Measurements from ENCODE around the gene CACNA2D4. TPM values are rescaled to one million over a fixed set of nuclear protein-coding genes. Genes with fewer than 3 reads are reported as not detected.

Gene CACNA2D4
- total and polyA plus RNA-seq, 2 of the 13 experiments (the other 11 are each of a cell fraction or from before 2014, with no cell fraction given), result 14.2 to 136 TPM

GRCh38 chr12:1933342-1934051 lies 15.0 kb upstream of the CACNA2D4 start (continued):
- TF ChIP-seq ZSCAN12 (CRISPR knock-in tag; IDR thresholded peaks at IDR 0.05) (no peak), ARNT2 (CRISPR knock-in tag; IDR thresholded peaks at IDR 0.05; ENCODE audit: low read depth) (0 out of 2 replicates have a peak, but pooled peaks have one; percentile 29), RAD21 (CRISPR knock-in tag; IDR thresholded peaks at IDR 0.05) (peak; percentile 26; the same call in 1 of the 2 replicates), ZFP91 (CRISPR knock-in tag; IDR thresholded peaks at IDR 0.05; ENCODE audit: borderline replicate concordance) (peak; percentile 32; the same call in 1 of the 2 replicates)

GRCh38 chr12:1932264-1932777 lies 13.9 kb upstream of the CACNA2D4 start:
- Histone ChIP-seq H3K79me2 (ENCODE audit: insufficient read depth, low read length) (no peaks in the 10 kb centered on the region), H3K27ac (ENCODE audit: extremely low read length, insufficient read depth, low read length) (no peak overlapping the region), H3K27me3 (ENCODE audit: control insufficient read depth in 1 of 2, insufficient read depth in 2 of 2, low read length in 2 of 2) (peaks cover 0 to 27% of the 10 kb centered on the region in 2 experiments; a peak in 4 of 5 replicates), H3K4me2 (ENCODE audit: low read depth, low read length) (no peak overlapping the region), H3K9me3 (ENCODE audit: low read length) (no peaks in the 10 kb centered on the region), H2AFZ (ENCODE audit: low read length) (no peak overlapping the region), H3K9ac (ENCODE audit: insufficient read depth, low read depth, low read length) (no peak overlapping the region), H3K36me3 (replicated peaks in 1 of 2; ENCODE audit: control insufficient read depth in 1 of 2, insufficient read depth in 2 of 2, low read length in 2 of 2) (no peaks in the 10 kb centered on the region; a peak in 1 of 5 replicates), H4K20me1 (ENCODE audit: insufficient read depth, low read length) (no peaks in the 10 kb centered on the region), H3K4me3 (replicated peaks in 1 of 3; ENCODE audit: insufficient read depth in 1 of 3, low read depth in 2 of 3, low read length in 3 of 3) (no peak overlapping the region), H3K4me1 (ENCODE audit: insufficient read depth, low read length) (no peaks in the 10 kb centered on the region; the same call in 1 of the 2 replicates)
- no TSS peak for BruUV-seq (replicated peaks)
- in situ Hi-C loops (cut with HindIII; ENCODE audit: extremely low pct_ligation_motif_present, low pct_unique_long_range_greater_than_20kb) (no loop called here), intact Hi-C loops (cut with micrococcal nuclease; ENCODE audit: unreplicated experiment) (no loop called here)
- FAIRE-seq (no peak), ATAC-seq (no peak), DNase-seq (ENCODE audit: low spot score) (no peak)
- POLR2A ChIA-PET, result no interaction called here
- TF ChIP-seq, protein P1, sequence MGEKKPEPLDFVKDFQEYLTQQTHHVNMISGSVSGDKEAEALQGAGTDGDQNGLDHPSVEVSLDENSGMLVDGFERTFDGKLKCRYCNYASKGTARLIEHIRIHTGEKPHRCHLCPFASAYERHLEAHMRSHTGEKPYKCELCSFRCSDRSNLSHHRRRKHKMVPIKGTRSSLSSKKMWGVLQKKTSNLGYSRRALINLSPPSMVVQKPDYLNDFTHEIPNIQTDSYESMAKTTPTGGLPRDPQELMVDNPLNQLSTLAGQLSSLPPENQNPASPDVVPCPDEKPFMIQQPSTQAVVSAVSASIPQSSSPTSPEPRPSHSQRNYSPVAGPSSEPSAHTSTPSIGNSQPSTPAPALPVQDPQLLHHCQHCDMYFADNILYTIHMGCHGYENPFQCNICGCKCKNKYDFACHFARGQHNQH (CRISPR knock-in tag; IDR thresholded peaks at IDR 0.05), result no peak
- TF ChIP-seq SMC3 (IDR thresholded peaks at IDR 0.05; ENCODE audit: low read length) (no peak), ZNF674 (CRISPR knock-in tag; IDR thresholded peaks at IDR 0.05; ENCODE audit: low read depth) (no peak), GATAD2A (CRISPR knock-in tag; IDR thresholded peaks at IDR 0.05) (no peak), MIER3 (CRISPR knock-in tag; IDR thresholded peaks at IDR 0.05; ENCODE audit: borderline replicate concordance) (no peak), CBX5 (CRISPR knock-in tag; IDR thresholded peaks at IDR 0.05; ENCODE audit: borderline replicate concordance) (no peak), ONECUT2 (CRISPR knock-in tag; IDR thresholded peaks at IDR 0.05) (no peak), ZNF446 (CRISPR knock-in tag; IDR thresholded peaks at IDR 0.05) (no peak)
- CTCF ChIA-PET (ENCODE audit: low intra/inter-chr PET ratio, low total read pairs), result no interaction called here
- WGBS (ENCODE audit: low lambda C conversion rate), result 42% methylated on average over 16 of the region's 16 CpGs
